Body of pancreas (tissue), 4 donors: Measurements from ENCODE around the gene TCEA2. TPM values are rescaled to one million over a fixed set of nuclear protein-coding genes. Genes with fewer than 3 reads are reported as not detected.

Experiments used
- ATAC-seq: fragments of 150-250 bp; one replicate; pipeline ENCODE4 v1.9.1; 2016
- DNase-seq, 4 donors: peaks; one replicate each; pipeline ENCODE4 v3.0.0-alpha.2; 2019
- H3K27ac ChIP-seq, 4 donors: fragments of 200-600 bp; sonication (generic); 1 replicate in 3 of 4; 2 replicates in 1 of 4; pipeline versions ENCODE4 v1.5.1 to v1.6.1; 2016 to 2019; ENCODE audit warnings: mild to moderate bottlenecking in 1 of 4, mixed read lengths in 1 of 4, moderate library complexity in 1 of 4
- H3K27me3 ChIP-seq, 2 donors: fragments of 200-600 bp; sonication (generic); one replicate each; pipeline ENCODE4 v1.6.0; 2016; ENCODE audit warnings: mild to moderate bottlenecking in 1 of 2
- H3K36me3 ChIP-seq, 2 donors: fragments of 200-600 bp; sonication (generic); replicated peaks in 1 of 2; 2 replicates each; pipeline ENCODE4 v1.5.1; 2016; ENCODE audit warnings: low read depth in 2 of 2; ENCODE audit not compliant: insufficient read depth in 1 of 2
- H3K4me1 ChIP-seq: fragments of 200-600 bp; sonication (generic); one replicate; pipeline ENCODE4 v1.6.0; 2016
- H3K4me3 ChIP-seq, 2 donors: fragments of 200-600 bp; sonication (generic); 1 replicate in 1 of 2; 2 replicates in 1 of 2; pipeline ENCODE4 v1.5.1; 2016 to 2019
- H3K9me3 ChIP-seq, 3 donors: fragments of 200-600 bp; sonication (generic); 1 replicate in 2 of 3; 2 replicates in 1 of 3; pipeline ENCODE4 v1.5.1; 2016
- POLR2A ChIP-seq, 3 donors: fragments of 450-650 bp; IDR thresholded peaks; one replicate each; pipeline ENCODE4 v1.6.1; 2016; ENCODE audit warnings: antibody characterized with exemption in 3 of 3, mild to moderate bottlenecking in 2 of 3
- WGBS, 2 donors: methylation state at CpG; one replicate each; pipeline ENCODE4 v1.1.5; 2017; 5-methylcytosine and 5-hydroxymethylcytosine counted together
- intact Hi-C: fragments of 100-400 bp; cut with DNase I; formaldehyde crosslinking; loops from one replicate; pipeline ENCODE4 v1.15.1; 2023
- total RNA-seq, 2 donors: library from RNA; depleted of rRNA; stranded (reverse); fragments of >200 nt; gene quantifications; one replicate each; pipeline ENCODE4 v1.1.0, GENCODE V29; 2016
- TF ChIP-seq, protein P1 (sequence below), 7 experiments: fragments of 450-650 bp in 4 of 7; fragments of 200-600 bp in 3 of 7; sonication (generic) in 3 of 7; IDR thresholded peaks; one replicate each; pipeline ENCODE4 v1.5.1; 2016 to 2019; ENCODE audit warnings: antibody characterized with exemption in 7 of 7

Gene TCEA2
- total RNA-seq, 2 donors from 2014 or later: 16.6 to 17.5 TPM

- intact Hi-C loops: no loop called here
- Histone ChIP-seq H3K27ac (no peak overlapping the region), H3K27me3 (no peaks in the 10 kb centered on the region), H3K36me3 (no peaks in the 10 kb centered on the region), H3K4me3 (no peak overlapping the region), H3K4me1 (no peaks in the 10 kb centered on the region), H3K9me3 (no peaks in the 10 kb centered on the region)
- DNase-seq (no peak), ATAC-seq (no peak)
- 40 to 58% methylated on average over 2 to 5 of the region's 6 CpGs for WGBS, 2 donors
- TF ChIP-seq POLR2A (IDR thresholded peaks at IDR 0.05): no peak
- TF ChIP-seq, protein P1, sequence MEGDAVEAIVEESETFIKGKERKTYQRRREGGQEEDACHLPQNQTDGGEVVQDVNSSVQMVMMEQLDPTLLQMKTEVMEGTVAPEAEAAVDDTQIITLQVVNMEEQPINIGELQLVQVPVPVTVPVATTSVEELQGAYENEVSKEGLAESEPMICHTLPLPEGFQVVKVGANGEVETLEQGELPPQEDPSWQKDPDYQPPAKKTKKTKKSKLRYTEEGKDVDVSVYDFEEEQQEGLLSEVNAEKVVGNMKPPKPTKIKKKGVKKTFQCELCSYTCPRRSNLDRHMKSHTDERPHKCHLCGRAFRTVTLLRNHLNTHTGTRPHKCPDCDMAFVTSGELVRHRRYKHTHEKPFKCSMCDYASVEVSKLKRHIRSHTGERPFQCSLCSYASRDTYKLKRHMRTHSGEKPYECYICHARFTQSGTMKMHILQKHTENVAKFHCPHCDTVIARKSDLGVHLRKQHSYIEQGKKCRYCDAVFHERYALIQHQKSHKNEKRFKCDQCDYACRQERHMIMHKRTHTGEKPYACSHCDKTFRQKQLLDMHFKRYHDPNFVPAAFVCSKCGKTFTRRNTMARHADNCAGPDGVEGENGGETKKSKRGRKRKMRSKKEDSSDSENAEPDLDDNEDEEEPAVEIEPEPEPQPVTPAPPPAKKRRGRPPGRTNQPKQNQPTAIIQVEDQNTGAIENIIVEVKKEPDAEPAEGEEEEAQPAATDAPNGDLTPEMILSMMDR (IDR thresholded peaks at IDR 0.05): no peak
Measured at GRCh38 chr20:64113444-64113775, 50.4 kb downstream of the TCEA2 start.

GRCh38 chr20:64113796-64114355, 50.9 kb downstream of the TCEA2 start:
- Histone ChIP-seq H3K27me3 (no peaks in the 10 kb centered on the region), H3K4me1 (no peaks in the 10 kb centered on the region), H3K9me3 (no peaks in the 10 kb centered on the region), H3K4me3 (no peak overlapping the region), H3K36me3 (no peaks in the 10 kb centered on the region), H3K27ac (no peak overlapping the region)
- intact Hi-C loops: no loop called here
- no peak for ATAC-seq
- no peak for DNase-seq
- WGBS, 2 donors: 67 to 69% methylated on average over 12 to 13 of the region's 13 CpGs
- TF ChIP-seq POLR2A (IDR thresholded peaks at IDR 0.05): no peak
- TF ChIP-seq, protein P1 (IDR thresholded peaks at IDR 0.05): no peak

- ATAC-seq (no peak), DNase-seq (no peak)
- Histone ChIP-seq H3K27ac (no peak overlapping the region), H3K36me3 (no peaks in the 10 kb centered on the region), H3K27me3 (no peaks in the 10 kb centered on the region), H3K4me1 (no peaks in the 10 kb centered on the region), H3K4me3 (no peak overlapping the region), H3K9me3 (no peaks in the 10 kb centered on the region)
- 63 to 65% methylated on average over 6 to 14 of the region's 14 CpGs for WGBS, 2 donors
- intact Hi-C loops: no loop called here
- TF ChIP-seq, protein P1 (IDR thresholded peaks at IDR 0.05): no peak
- no peak for TF ChIP-seq POLR2A (IDR thresholded peaks at IDR 0.05)
Measured at GRCh38 chr20:64114356-64114971, 51.5 kb downstream of the TCEA2 start.

- no peak overlapping the region for H3K4me3 ChIP-seq
- no peaks in the 10 kb centered on the region for H3K27me3 ChIP-seq
- H3K4me1 ChIP-seq: peaks cover 4% of the 10 kb centered on the region
- TF ChIP-seq, protein P1 (IDR thresholded peaks at IDR 0.05): no peak
- TF ChIP-seq POLR2A (IDR thresholded peaks at IDR 0.05): no peak
- H3K9me3 ChIP-seq: no peaks in the 10 kb centered on the region
- no peaks in the 10 kb centered on the region for H3K36me3 ChIP-seq
- no peak for DNase-seq
- no peak for ATAC-seq
- no peak overlapping the region for H3K27ac ChIP-seq
- 57 to 68% methylated on average over 10 to 14 of the region's 14 CpGs for WGBS, 2 donors
- intact Hi-C loops: loop anchor here (5.0 kb wide), 1 partner anchor 78 kb away; the partner anchor contains the start of gene C20orf204
Measured at GRCh38 chr20:64115171-64115911, 52.3 kb downstream of the TCEA2 start.
